ENCODE results near the gene PLXDC2. TPM values are rescaled to one million over a fixed set of nuclear protein-coding genes. Genes with fewer than 3 reads are reported as not detected.

Gene PLXDC2
- polyA plus RNA-seq, 1 of the 3 experiments (the other 2 are of a cell fraction) = 2.5 TPM

- H3K4me1 ChIP-seq (ENCODE audit: control insufficient read depth in 1 of 2, insufficient read depth in 2 of 2, low read depth in 1 of 2, low read length in 1 of 2) = no peaks in the 10 kb centered on the region; a peak in 2 of 4 replicates
- no peaks in the 10 kb centered on the region for H3K9me3 ChIP-seq
- DNase-seq = no peak
- H4K20me1 ChIP-seq (ENCODE audit: insufficient read depth) = no peaks in the 10 kb centered on the region
- H3K4me3 ChIP-seq (ENCODE audit: low read depth in 2 of 2, low read length in 1 of 2) = no peak overlapping the region
- H3F3A ChIP-seq (replicated peaks; ENCODE audit: insufficient read depth) = no peaks in the 10 kb centered on the region
- CTCF ChIA-PET = interaction anchor here (0.6 to 1.3 kb wide), 2 partner anchors 11 to 283 kb away, joined by 3 read pairs; no protein-coding TSS in a partner anchor
- POLR2A ChIA-PET = no interaction called here
- no peak overlapping the region for H3K9ac ChIP-seq
- TF ChIP-seq TEAD4 (IDR thresholded peaks at IDR 0.05; ENCODE audit: borderline replicate concordance, insufficient read depth) (no peak), RFX5 (IDR thresholded peaks at IDR 0.05; ENCODE audit: low read length) (no peak), CHD2 (IDR thresholded peaks at IDR 0.05; ENCODE audit: low read length, partially characterized antibody) (no peak), USF2 (IDR thresholded peaks at IDR 0.05; ENCODE audit: borderline replicate concordance, low read depth, low read length) (no peak)
- H3K27ac ChIP-seq (ENCODE audit: low read depth in 2 of 2, low read length in 1 of 2) = no peak overlapping the region
- H3K36me3 ChIP-seq (replicated peaks in 1 of 2; ENCODE audit: control insufficient read depth in 1 of 2, insufficient read depth in 2 of 2, low read length in 1 of 2) = no peaks in the 10 kb centered on the region
- H2AFZ ChIP-seq (ENCODE audit: low read depth) = no peak overlapping the region
- no peak overlapping the region for H3K4me2 ChIP-seq
- H3K79me2 ChIP-seq (ENCODE audit: insufficient read depth) = no peaks in the 10 kb centered on the region
- 44% methylated on average over 2 of the region's 2 CpGs for WGBS (ENCODE audit: low lambda C conversion rate)
- H3K27me3 ChIP-seq (ENCODE audit: insufficient read depth) = no peaks in the 10 kb centered on the region
- no peaks in the 10 kb centered on the region for H3K9me2 ChIP-seq
Measured at GRCh38 chr10:20303453-20304152, 487.4 kb downstream of the PLXDC2 start.

- H3K27me3 ChIP-seq (ENCODE audit: insufficient read depth) = no peaks in the 10 kb centered on the region
- H3K27ac ChIP-seq (ENCODE audit: low read depth in 2 of 2, low read length in 1 of 2) = no peak overlapping the region
- H2AFZ ChIP-seq (ENCODE audit: low read depth) = no peak overlapping the region
- no peaks in the 10 kb centered on the region for H4K20me1 ChIP-seq (ENCODE audit: insufficient read depth)
- no peaks in the 10 kb centered on the region for H3K9me2 ChIP-seq
- no peak overlapping the region for H3K4me2 ChIP-seq
- no peaks in the 10 kb centered on the region for H3K9me3 ChIP-seq
- H3K79me2 ChIP-seq (ENCODE audit: insufficient read depth) = no peaks in the 10 kb centered on the region
- no peaks in the 10 kb centered on the region for H3K4me1 ChIP-seq (ENCODE audit: control insufficient read depth in 1 of 2, insufficient read depth in 2 of 2, low read depth in 1 of 2, low read length in 1 of 2)
- 6% methylated on average over 3 of the region's 3 CpGs for WGBS (ENCODE audit: low lambda C conversion rate)
- TF ChIP-seq USF1 (IDR thresholded peaks at IDR 0.05; ENCODE audit: borderline replicate concordance, low read depth) (no peak), MAX (IDR thresholded peaks at IDR 0.05; ENCODE audit: low read depth) (no peak), SIN3A (IDR thresholded peaks at IDR 0.05; ENCODE audit: borderline replicate concordance, low read depth, low read length) (no peak), POLR2AphosphoS5 (IDR thresholded peaks at IDR 0.05; ENCODE audit: low read depth, low read length) (no peak), SMC3 (IDR thresholded peaks at IDR 0.05; ENCODE audit: low read depth, low read length) (no peak), IRF3 (IDR thresholded peaks at IDR 0.05; ENCODE audit: low read depth, low read length) (no peak), RCOR1 (IDR thresholded peaks at IDR 0.05; ENCODE audit: low read length) (no peak)
- no peak overlapping the region for H3K9ac ChIP-seq
- no peaks in the 10 kb centered on the region for H3K36me3 ChIP-seq (replicated peaks in 1 of 2; ENCODE audit: control insufficient read depth in 1 of 2, insufficient read depth in 2 of 2, low read length in 1 of 2)
- H3K4me3 ChIP-seq (ENCODE audit: low read depth in 2 of 2, low read length in 1 of 2) = no peak overlapping the region
- POLR2A ChIA-PET = no interaction called here
- DNase-seq = no peak
- CTCF ChIA-PET = interaction anchor here (0.8 kb wide), 1 partner anchor 10 kb away, joined by 3 read pairs; no protein-coding TSS in a partner anchor
- H3F3A ChIP-seq (replicated peaks; ENCODE audit: insufficient read depth) = no peaks in the 10 kb centered on the region
Measured at GRCh38 chr10:20313665-20314064, 497.4 kb downstream of the PLXDC2 start.

Data from SK-N-SH (cell line).